Measurements from ENCODE around the gene EMP2. TPM values are rescaled to one million over a fixed set of nuclear protein-coding genes. Genes with fewer than 3 reads are reported as not detected.

Gene EMP2
- total RNA-seq, 8 experiments from 2014 or later: 0.50 to 17.9 (median 10.3) TPM

GRCh38 chr16:10581507-10581906 is 1.1 kb upstream of the EMP2 start:
- in situ Hi-C loops (cut with MboI; ENCODE audit: low pct_unique_long_range_greater_than_20kb in 2 of 9, low sequenced_read_pairs in 9 of 9, unreplicated experiment in 9 of 9): no loop called here
- WGBS, 10 experiments: 50 to 100% (median 63%) methylated on average over 1 to 2 of the region's 2 CpGs; no CpG with 5 or more reads in 4 of the 10 experiments
- H3K27ac ChIP-seq: no peak overlapping the region
- peaks cover 6 to 15% of the 10 kb centered on the region in 2 donors for H3K4me1 ChIP-seq (replicated peaks in 1 of 2)
- ATAC-seq (replicated peaks in 6 of 8): no peak
- no peak overlapping the region for H3K4me3 ChIP-seq

- ATAC-seq (replicated peaks in 6 of 8): no peak
- Histone ChIP-seq H3K4me3 (peak overlapping the region; percentile 29 to 49 (median 44)), H3K27ac (no peak overlapping the region), H3K4me1 (replicated peaks in 1 of 2) (peaks cover 6 to 20% of the 10 kb centered on the region in 2 donors)
- WGBS, 10 experiments: 0 to 83% (median 36%) methylated on average over 1 to 6 of the region's 7 CpGs; no CpG with 5 or more reads in 4 of the 10 experiments
- in situ Hi-C loops (cut with MboI; ENCODE audit: low pct_unique_long_range_greater_than_20kb in 2 of 9, low sequenced_read_pairs in 9 of 9, unreplicated experiment in 9 of 9): no loop called here
Measured at GRCh38 chr16:10580883-10581247, 467 bp upstream of the EMP2 start.

- peaks cover 6 to 25% of the 10 kb centered on the region in 2 donors for H3K4me1 ChIP-seq (replicated peaks in 1 of 2)
- no peak overlapping the region for H3K27ac ChIP-seq
- ATAC-seq (replicated peaks in 6 of 8): no peak
- 0 to 40% (median 24%) methylated on average over 1 to 2 of the region's 6 CpGs; no CpG with 5 or more reads in 6 of the 10 experiments for WGBS, 10 experiments
- peak overlapping the region in 4 of 5 donors; percentile 37 to 49 (median 44) for H3K4me3 ChIP-seq
- in situ Hi-C loops (cut with MboI; ENCODE audit: low pct_unique_long_range_greater_than_20kb in 2 of 9, low sequenced_read_pairs in 9 of 9, unreplicated experiment in 9 of 9): no loop called here
Measured at GRCh38 chr16:10579575-10579964, 828 bp downstream of the EMP2 start.

- H3K27ac ChIP-seq: no peak overlapping the region
- H3K4me1 ChIP-seq (replicated peaks in 1 of 2): peaks cover 6 to 25% of the 10 kb centered on the region in 2 donors
- in situ Hi-C loops (cut with MboI; ENCODE audit: low pct_unique_long_range_greater_than_20kb in 2 of 9, low sequenced_read_pairs in 9 of 9, unreplicated experiment in 9 of 9): no loop called here
- no peak for ATAC-seq (replicated peaks in 6 of 8)
- WGBS, 10 experiments: 0 to 100% (median 78%) methylated on average over 1 to 10 of the region's 20 CpGs
- no peak overlapping the region for H3K4me3 ChIP-seq
Measured at GRCh38 chr16:10578474-10579316, 1.7 kb downstream of the EMP2 start.

GRCh38 chr16:10577305-10578202 is 2.8 kb downstream of the EMP2 start:
- in situ Hi-C loops (cut with MboI; ENCODE audit: low pct_unique_long_range_greater_than_20kb in 2 of 9, low sequenced_read_pairs in 9 of 9, unreplicated experiment in 9 of 9): no loop called here
- ATAC-seq (replicated peaks in 6 of 8): peak in 3 of 8 experiments; percentile 4 to 7 (median 6)
- WGBS, 10 experiments: 0 to 100% (median 20%) methylated on average over 1 of the region's 17 CpGs; no CpG with 5 or more reads in 7 of the 10 experiments
- H3K4me1 ChIP-seq (replicated peaks in 1 of 2): peaks cover 6 to 25% of the 10 kb centered on the region in 2 donors
- H3K27ac ChIP-seq: no peak overlapping the region
- H3K4me3 ChIP-seq: no peak overlapping the region

- in situ Hi-C loops (cut with MboI; ENCODE audit: low pct_unique_long_range_greater_than_20kb in 2 of 9, low sequenced_read_pairs in 9 of 9, unreplicated experiment in 9 of 9): no loop called here
- 15 to 77% (median 58%) methylated on average over 1 to 6 of the region's 17 CpGs; no CpG with 5 or more reads in 3 of the 10 experiments for WGBS, 10 experiments
- peak in 2 of 8 experiments; percentile 5 to 35 for ATAC-seq (replicated peaks in 6 of 8)
- H3K4me1 ChIP-seq (replicated peaks in 1 of 2): peaks cover 6 to 25% of the 10 kb centered on the region in 2 donors
- H3K27ac ChIP-seq: no peak overlapping the region
- no peak overlapping the region for H3K4me3 ChIP-seq
Measured at GRCh38 chr16:10576390-10577304, 3.8 kb downstream of the EMP2 start.

GRCh38 chr16:10575506-10576130 is 4.8 kb downstream of the EMP2 start:
- in situ Hi-C loops (cut with MboI; ENCODE audit: low pct_unique_long_range_greater_than_20kb in 2 of 9, low sequenced_read_pairs in 9 of 9, unreplicated experiment in 9 of 9): no loop called here
- Histone ChIP-seq H3K27ac (no peak overlapping the region), H3K4me1 (replicated peaks in 1 of 2) (peaks cover 6 to 25% of the 10 kb centered on the region in 2 donors), H3K4me3 (no peak overlapping the region)
- ATAC-seq (replicated peaks in 6 of 8): peak in 1 of 8 experiments; percentile 2
- WGBS, 10 experiments: 25 to 100% (median 80%) methylated on average over 1 to 2 of the region's 4 CpGs; no CpG with 5 or more reads in 3 of the 10 experiments

- H3K27ac ChIP-seq: no peak overlapping the region
- peaks cover 1 to 19% of the 10 kb centered on the region in 2 donors for H3K4me1 ChIP-seq (replicated peaks in 1 of 2)
- H3K4me3 ChIP-seq: no peak overlapping the region
- in situ Hi-C loops (cut with MboI; ENCODE audit: low pct_unique_long_range_greater_than_20kb in 2 of 9, low sequenced_read_pairs in 9 of 9, unreplicated experiment in 9 of 9): no loop called here
- ATAC-seq (replicated peaks in 6 of 8): no peak
- 77 to 100% (median 89%) methylated on average over 1 to 3 of the region's 3 CpGs; no CpG with 5 or more reads in 5 of the 10 experiments for WGBS, 10 experiments
Measured at GRCh38 chr16:10572611-10573010, 7.8 kb downstream of the EMP2 start.

- H3K4me1 ChIP-seq (replicated peaks in 1 of 2): peaks cover 0 to 9% of the 10 kb centered on the region in 2 donors
- ATAC-seq (replicated peaks in 6 of 8): no peak
- H3K4me3 ChIP-seq: no peak overlapping the region
- H3K27ac ChIP-seq: no peak overlapping the region
- WGBS, 10 experiments: 30 to 100% (median 75%) methylated on average over 1 to 5 of the region's 5 CpGs; no CpG with 5 or more reads in 1 of the 10 experiments
- in situ Hi-C loops (cut with MboI; ENCODE audit: low pct_unique_long_range_greater_than_20kb in 2 of 9, low sequenced_read_pairs in 9 of 9, unreplicated experiment in 9 of 9): no loop called here
Measured at GRCh38 chr16:10571354-10571753, 9.0 kb downstream of the EMP2 start.

- WGBS, 10 experiments: 23 to 100% (median 86%) methylated on average over 1 to 5 of the region's 8 CpGs; no CpG with 5 or more reads in 3 of the 10 experiments
- ATAC-seq (replicated peaks in 6 of 8): peak in 1 of 8 experiments; percentile 86
- in situ Hi-C loops (cut with MboI; ENCODE audit: low pct_unique_long_range_greater_than_20kb in 2 of 9, low sequenced_read_pairs in 9 of 9, unreplicated experiment in 9 of 9): no loop called here
Measured at GRCh38 chr16:10569621-10570020, 10.8 kb downstream of the EMP2 start.

GRCh38 chr16:10566613-10567012 is 13.8 kb downstream of the EMP2 start:
- H3K4me1 ChIP-seq (replicated peaks in 1 of 2): no peaks in the 10 kb centered on the region
- ATAC-seq (replicated peaks in 6 of 8): no peak
- in situ Hi-C loops (cut with MboI; ENCODE audit: low pct_unique_long_range_greater_than_20kb in 2 of 9, low sequenced_read_pairs in 9 of 9, unreplicated experiment in 9 of 9): no loop called here
- no peak overlapping the region for H3K4me3 ChIP-seq
- no peak overlapping the region for H3K27ac ChIP-seq
- WGBS, 10 experiments: 70 to 100% (median 86%) methylated on average over 2 to 4 of the region's 6 CpGs; no CpG with 5 or more reads in 4 of the 10 experiments

More at GRCh38 chr16:10569621-10570020, 10.8 kb downstream of the EMP2 start:
- no peak overlapping the region for H3K27ac ChIP-seq
- H3K4me3 ChIP-seq: no peak overlapping the region
- H3K4me1 ChIP-seq (replicated peaks in 1 of 2): no peaks in the 10 kb centered on the region

GRCh38 chr16:10565167-10565566 is 15.2 kb downstream of the EMP2 start:
- in situ Hi-C loops (cut with MboI; ENCODE audit: low pct_unique_long_range_greater_than_20kb in 2 of 9, low sequenced_read_pairs in 9 of 9, unreplicated experiment in 9 of 9): no loop called here
- ATAC-seq (replicated peaks in 6 of 8): no peak
- Histone ChIP-seq H3K27ac (no peak overlapping the region), H3K4me1 (replicated peaks in 1 of 2) (no peaks in the 10 kb centered on the region), H3K4me3 (no peak overlapping the region)
- WGBS, 10 experiments: 75 to 100% (median 88%) methylated on average over 2 to 5 of the region's 5 CpGs; no CpG with 5 or more reads in 3 of the 10 experiments
